Stomach smooth muscle (tissue), 2 donors: ENCODE measurements around the gene WDR13.
"Not testable (repeated sequence)": the region's sequence is repeated elsewhere in the genome, so short reads cannot be mapped to it uniquely, and the experiment has no call there.

Source experiments
- H3K27ac ChIP-seq: one replicate; pipeline ENCODE4 v1.7.0; 2013; ENCODE audit warnings: mild to moderate bottlenecking, low read length, inconsistent platforms
- H3K27me3 ChIP-seq, 2 donors: one replicate each; pipeline ENCODE4 v1.7.0; 2013; ENCODE audit warnings: low read length in 2 of 2; ENCODE audit not compliant: insufficient read depth in 2 of 2, control insufficient read depth in 1 of 2
- H3K36me3 ChIP-seq, 2 donors: one replicate each; pipeline ENCODE4 v1.7.0; 2013; ENCODE audit warnings: low read length in 2 of 2; ENCODE audit not compliant: control insufficient read depth in 2 of 2, insufficient read depth in 2 of 2
- H3K4me1 ChIP-seq: one replicate; pipeline ENCODE4 v1.7.0; 2013; ENCODE audit warnings: low read length; ENCODE audit not compliant: control insufficient read depth, insufficient read depth
- H3K4me3 ChIP-seq, 2 donors: one replicate each; pipeline ENCODE4 v1.7.0; 2013; ENCODE audit warnings: low read length in 2 of 2
- H3K9ac ChIP-seq, 2 donors: one replicate each; pipeline ENCODE4 v1.7.0; 2013; ENCODE audit warnings: low read length in 2 of 2, mild to moderate bottlenecking in 1 of 2
- H3K9me3 ChIP-seq, 2 donors: one replicate each; pipeline ENCODE4 v1.7.0; 2013; ENCODE audit warnings: low read length in 2 of 2; ENCODE audit not compliant: control insufficient read depth in 2 of 2
- donor health status: healthy.
- donor health status: Pancreatic carcinoma.

The WDR13 gene

DNA sequence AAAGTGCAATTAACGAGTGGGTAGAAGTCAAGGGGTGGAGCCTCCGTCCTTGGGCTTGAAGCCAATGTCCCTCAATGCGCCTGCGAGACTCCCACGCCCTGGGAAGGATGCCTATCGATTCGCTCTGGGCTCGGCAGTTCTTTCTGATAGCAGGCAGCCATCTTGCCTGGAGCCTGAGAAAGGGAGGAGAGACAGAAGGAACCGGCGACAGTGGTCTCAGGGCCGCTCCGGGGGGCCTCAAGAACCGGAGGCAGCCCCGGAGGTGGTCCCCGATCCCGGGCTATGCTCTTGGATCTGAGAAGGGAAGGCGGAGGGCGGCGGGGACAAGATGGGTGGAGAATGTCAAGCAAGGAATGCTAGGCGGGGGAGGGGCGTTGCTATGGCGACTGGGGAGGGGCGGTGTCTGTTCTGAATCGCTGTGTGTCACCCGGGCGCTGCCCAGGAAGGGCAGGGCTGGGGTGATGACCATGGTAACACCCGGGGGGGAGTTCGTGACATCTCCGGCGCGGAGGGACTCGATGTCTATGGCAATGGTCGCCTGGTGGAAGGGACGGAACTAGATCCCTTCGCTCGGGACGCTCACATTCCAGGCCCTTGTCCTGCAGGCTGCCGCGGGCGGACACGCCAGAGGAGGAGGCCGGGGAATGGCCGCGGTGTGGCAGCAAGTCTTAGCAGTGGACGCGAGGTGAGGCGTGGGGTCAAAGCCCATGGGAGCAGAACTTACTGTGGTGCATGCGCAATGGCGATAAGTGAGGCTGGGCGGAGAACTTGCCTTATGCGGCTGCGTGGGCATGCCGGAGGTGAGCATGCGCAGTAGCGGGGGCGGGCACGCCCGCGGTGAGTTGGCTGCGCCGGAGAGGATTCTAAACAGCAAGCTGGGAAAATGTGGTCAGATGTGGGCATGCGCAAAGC lies at the start of gene WDR13:
TSS of gene WDR13 (plus strand) at position 140 of the 912 bp plus-strand sequence. CDS start at position 645, 505 bp downstream.
- Histone ChIP-seq H3K9ac (peak within 1 kb of the TSS; percentile 94), H3K27me3 (peaks cover 0 to 3% of the 10 kb centered on the region in 2 donors), H3K27ac (peak within 1 kb of the TSS; percentile 95), H3K4me1 (peaks cover 7% of the 10 kb centered on the region), H3K9me3 (no peaks in the 10 kb centered on the region), H3K4me3 (peak within 1 kb of the TSS; percentile 82 to 85), H3K36me3 (peaks cover 18 to 20% of the 10 kb centered on the region in 2 donors)

GRCh38 chrX:48548871-48549270 lies 48.4 kb upstream of the WDR13 start:
- Histone ChIP-seq H3K4me1 (no peaks in the 10 kb centered on the region), H3K36me3 (peaks cover 0 to 3% of the 10 kb centered on the region in 2 donors), H3K9ac (no peak overlapping the region), H3K27me3 (peaks cover 0 to 2% of the 10 kb centered on the region in 2 donors), H3K27ac (no peak overlapping the region), H3K4me3 (no peak overlapping the region), H3K9me3 (no peaks in the 10 kb centered on the region)

DNA sequence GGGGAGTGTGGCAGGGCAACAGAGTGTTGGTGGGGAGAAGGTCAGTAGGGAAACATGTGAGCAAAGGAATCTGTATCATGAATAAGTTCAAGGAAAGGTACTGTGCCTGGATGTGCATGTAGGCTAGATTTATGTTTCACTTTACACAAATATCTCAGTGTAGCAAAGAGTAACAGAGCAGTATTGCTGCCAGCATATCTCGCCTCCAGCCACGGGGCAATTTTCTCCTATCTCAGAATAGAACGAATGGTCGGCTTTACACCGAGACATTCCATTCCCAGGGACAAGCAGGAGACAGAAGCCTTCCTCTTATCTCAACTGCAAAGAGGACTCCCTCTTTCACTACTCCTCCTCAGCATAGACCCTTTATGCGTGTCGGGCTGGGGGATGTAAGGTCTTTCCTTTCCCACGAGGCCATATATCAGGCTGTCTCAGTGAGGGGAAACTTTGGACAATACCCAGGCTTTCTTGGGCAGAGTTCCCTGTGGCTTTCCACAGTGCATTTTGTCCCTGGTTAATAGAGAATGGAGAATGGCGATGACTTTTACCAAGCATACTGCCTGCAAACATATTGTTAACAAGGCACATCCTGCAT lies 41.5 kb upstream of the WDR13 start:
- H3K4me1 ChIP-seq, H3K4me3 ChIP-seq, H3K9ac ChIP-seq, H3K27ac ChIP-seq, H3K9me3 ChIP-seq, H3K27me3 ChIP-seq: not testable (repeated sequence)
- peaks cover 0 to 13% of the 10 kb centered on the region in 2 donors for H3K36me3 ChIP-seq

GRCh38 chrX:48558271-48558670 lies 39.0 kb upstream of the WDR13 start:
- Histone ChIP-seq H3K4me1 (no peaks in the 10 kb centered on the region), H3K27me3 (peaks cover 0 to 3% of the 10 kb centered on the region in 2 donors), H3K27ac (no peak overlapping the region), H3K9me3 (no peaks in the 10 kb centered on the region), H3K4me3 (no peak overlapping the region), H3K36me3 (peaks cover 0 to 18% of the 10 kb centered on the region in 2 donors), H3K9ac (no peak overlapping the region)

GRCh38 chrX:48559636-48560035 lies 37.7 kb upstream of the WDR13 start:
- Histone ChIP-seq H3K4me1 (no peaks in the 10 kb centered on the region), H3K36me3 (peaks cover 0 to 18% of the 10 kb centered on the region in 2 donors), H3K9me3 (no peaks in the 10 kb centered on the region), H3K4me3 (no peak overlapping the region), H3K9ac (no peak overlapping the region), H3K27ac (no peak overlapping the region), H3K27me3 (peaks cover 0 to 3% of the 10 kb centered on the region in 2 donors)

DNA sequence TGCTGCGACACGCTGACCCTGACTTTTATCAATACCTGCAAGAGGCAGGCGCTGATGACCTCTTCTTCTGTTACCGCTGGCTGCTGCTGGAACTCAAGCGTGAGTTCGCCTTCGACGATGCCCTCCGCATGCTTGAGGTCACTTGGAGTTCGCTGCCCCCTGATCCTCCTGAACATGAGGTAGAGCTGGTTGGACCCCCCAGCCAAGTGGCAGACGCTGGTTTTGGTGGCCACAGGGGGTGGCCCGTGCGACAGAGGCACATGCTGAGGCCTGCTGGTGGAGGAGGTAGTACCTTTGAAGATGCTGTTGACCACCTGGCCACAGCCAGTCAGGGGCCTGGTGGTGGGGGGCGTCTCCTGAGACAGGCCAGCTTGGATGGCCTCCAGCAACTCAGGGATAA lies 37.2 kb upstream of the WDR13 start:
- no peaks in the 10 kb centered on the region for H3K9me3 ChIP-seq
- peaks cover 0 to 18% of the 10 kb centered on the region in 2 donors for H3K36me3 ChIP-seq
- no peak overlapping the region for H3K4me3 ChIP-seq
- no peaks in the 10 kb centered on the region for H3K4me1 ChIP-seq
- peaks cover 0 to 3% of the 10 kb centered on the region in 2 donors for H3K27me3 ChIP-seq
- no peak overlapping the region for H3K9ac ChIP-seq
- no peak overlapping the region for H3K27ac ChIP-seq

DNA sequence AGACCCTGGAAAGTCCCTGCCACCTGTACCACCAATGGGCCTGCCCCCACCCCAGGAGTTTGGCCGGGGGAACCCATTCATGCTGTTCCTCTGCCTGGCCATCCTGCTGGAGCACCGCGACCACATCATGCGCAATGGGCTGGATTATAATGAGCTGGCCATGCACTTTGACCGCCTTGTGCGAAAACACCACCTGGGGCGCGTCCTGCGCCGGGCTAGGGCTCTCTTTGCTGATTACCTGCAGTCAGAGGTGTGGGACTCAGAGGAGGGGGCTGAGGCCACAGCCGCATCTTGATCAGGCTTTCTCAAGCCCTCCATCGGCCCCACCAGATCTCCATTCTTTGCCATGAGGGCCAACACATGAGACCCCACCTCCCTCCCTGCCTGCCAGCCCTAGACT lies 36.6 kb upstream of the WDR13 start:
- Histone ChIP-seq H3K27ac (no peak overlapping the region), H3K27me3 (peaks cover 0 to 3% of the 10 kb centered on the region in 2 donors), H3K9me3 (no peaks in the 10 kb centered on the region), H3K36me3 (peaks cover 0 to 18% of the 10 kb centered on the region in 2 donors), H3K4me1 (no peaks in the 10 kb centered on the region), H3K4me3 (no peak overlapping the region), H3K9ac (no peak overlapping the region)

- Histone ChIP-seq H3K9ac (no peak overlapping the region), H3K27me3 (no peaks in the 10 kb centered on the region), H3K4me3 (no peak overlapping the region), H3K9me3 (no peaks in the 10 kb centered on the region), H3K27ac (no peak overlapping the region), H3K36me3 (no peaks in the 10 kb centered on the region), H3K4me1 (no peaks in the 10 kb centered on the region)
Measured at GRCh38 chrX:48569958-48570357, 27.3 kb upstream of the WDR13 start.

GRCh38 chrX:48573690-48574269 lies 23.5 kb upstream of the WDR13 start:
- H3K4me3 ChIP-seq: peak overlapping the region; percentile 85 to 91
- peak overlapping the region; percentile 93 to 98 for H3K9ac ChIP-seq
- peak overlapping the region; percentile 99 for H3K27ac ChIP-seq
- peaks cover 14% of the 10 kb centered on the region for H3K4me1 ChIP-seq
- H3K27me3 ChIP-seq: no peaks in the 10 kb centered on the region
- peaks cover 19 to 23% of the 10 kb centered on the region in 2 donors for H3K36me3 ChIP-seq
- H3K9me3 ChIP-seq: no peaks in the 10 kb centered on the region

DNA sequence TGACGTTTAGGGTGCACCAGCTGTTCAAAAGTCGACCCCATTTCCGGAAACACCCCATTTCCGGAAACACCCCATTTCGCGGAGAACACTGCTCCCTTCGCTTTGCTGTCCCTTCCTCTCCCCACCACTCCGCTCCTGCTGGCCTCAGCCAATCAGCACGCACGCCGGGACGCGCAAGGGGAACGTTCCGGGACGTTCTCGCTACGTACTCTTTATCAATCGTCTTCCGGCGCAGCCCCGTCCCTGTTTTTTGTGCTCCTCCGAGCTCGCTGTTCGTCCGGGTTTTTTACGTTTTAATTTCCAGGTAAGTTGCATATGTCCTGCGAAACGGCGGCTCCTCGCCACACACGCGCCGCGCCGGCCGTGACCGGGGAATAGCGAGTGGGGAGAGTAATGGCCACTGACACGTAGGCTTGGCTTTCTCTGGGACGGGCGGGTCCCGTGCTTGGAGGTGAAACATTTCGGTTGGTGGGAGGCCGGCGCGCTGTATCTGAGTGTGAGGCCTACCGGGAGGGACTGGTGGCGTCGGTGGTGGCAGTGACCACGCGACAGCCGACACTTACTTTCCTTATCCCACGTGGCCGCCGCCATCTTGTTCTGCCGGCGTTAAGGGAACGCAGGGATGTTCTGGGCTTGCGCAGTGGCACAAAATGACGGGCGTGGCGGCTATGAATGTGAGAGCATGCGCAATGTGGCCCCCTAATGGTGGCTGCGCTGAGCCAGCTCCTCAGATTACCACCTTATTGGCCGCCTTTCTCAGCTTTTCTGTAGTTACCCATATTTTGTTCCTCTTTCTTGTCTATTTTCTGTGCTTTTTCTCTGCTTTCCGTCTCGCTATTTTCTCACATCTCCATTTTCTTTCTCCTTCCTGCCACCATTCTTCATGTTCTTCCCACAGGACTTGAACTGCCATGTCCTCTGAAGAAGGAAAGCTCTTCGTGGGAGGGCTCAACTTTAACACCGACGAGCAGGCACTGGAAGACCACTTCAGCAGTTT lies 22.7 kb upstream of the WDR13 start, which contains the start of gene RBM3:
TSS of gene RBM3 (plus strand) at position 215 of the 997 bp plus-strand sequence. CDS start at position 912, 697 bp downstream.
- Histone ChIP-seq H3K4me3 (peak within 1 kb of the TSS; percentile 85 to 91), H3K9me3 (no peaks in the 10 kb centered on the region), H3K27me3 (peaks cover 0 to 2% of the 10 kb centered on the region in 2 donors), H3K27ac (peak within 1 kb of the TSS; percentile 99), H3K4me1 (peaks cover 14% of the 10 kb centered on the region), H3K36me3 (peaks cover 26 to 29% of the 10 kb centered on the region in 2 donors), H3K9ac (peak within 1 kb of the TSS; percentile 97 to 98)
